Stimulated activated CD4-positive, alpha-beta T cell treated with anti-CD3 and anti-CD28 coated beads, Interleukin-12 subunit alpha, Interleukin-12 subunit beta, amount 100 ng/mL, for 4 hours (primary cell): ENCODE measurements around the gene RASIP1.

Source experiments
- DNase-seq: peaks from one replicate; pipeline ENCODE4 v3.0.0-alpha.2; 2020

RASIP1 gene

DNA sequence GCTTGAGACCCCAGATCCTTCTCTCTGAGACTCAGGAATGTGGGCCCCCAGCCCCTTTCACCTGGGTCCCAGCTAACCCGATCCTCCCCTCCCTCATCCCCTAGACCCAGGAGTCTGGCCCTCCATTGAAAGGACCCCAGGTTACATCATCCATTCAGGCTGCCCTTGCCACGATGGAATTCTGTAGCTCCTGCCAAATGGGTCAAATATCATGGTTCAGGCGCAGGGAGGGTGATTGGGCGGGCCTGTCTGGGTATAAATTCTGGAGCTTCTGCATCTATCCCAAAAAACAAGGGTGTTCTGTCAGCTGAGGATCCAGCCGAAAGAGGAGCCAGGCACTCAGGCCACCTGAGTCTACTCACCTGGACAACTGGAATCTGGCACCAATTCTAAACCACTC, 15.4 kb upstream of the RASIP1 start:
- no peak for DNase-seq

DNA sequence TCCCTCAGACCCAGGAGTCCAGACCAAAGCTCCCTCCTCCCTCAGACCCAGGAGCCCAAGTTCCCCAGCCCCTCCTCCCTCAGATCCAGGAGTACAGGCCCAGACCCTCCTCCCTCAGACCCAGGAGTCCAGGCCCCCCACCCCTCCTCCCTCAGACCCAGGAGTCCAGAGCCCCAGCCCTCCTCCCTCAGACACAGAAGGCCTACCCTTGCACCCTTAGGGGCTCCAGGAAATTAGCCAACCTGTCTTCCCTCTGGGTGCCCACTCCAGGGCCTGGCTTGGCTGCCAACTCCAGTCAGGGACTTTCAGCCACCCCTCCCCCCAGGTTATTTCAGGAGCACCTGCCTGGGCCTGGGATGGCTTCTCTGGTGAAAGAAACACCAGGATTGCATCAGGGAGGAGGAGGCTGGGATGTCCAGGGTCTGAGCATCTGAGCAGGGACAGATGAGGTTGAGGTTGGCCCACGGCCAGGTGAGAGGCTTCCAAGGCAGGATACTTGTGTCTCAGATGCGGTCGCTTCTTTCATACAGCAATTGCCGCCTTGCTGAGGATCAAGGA, 14.8 kb upstream of the RASIP1 start, which contains the start of gene FGF21:
Gene FGF21, plus strand, starts transcription at position 441 of the 558 bp plus-strand sequence. CDS start 713 bp downstream, outside the sequence.
- DNase-seq, result no peak

DNA sequence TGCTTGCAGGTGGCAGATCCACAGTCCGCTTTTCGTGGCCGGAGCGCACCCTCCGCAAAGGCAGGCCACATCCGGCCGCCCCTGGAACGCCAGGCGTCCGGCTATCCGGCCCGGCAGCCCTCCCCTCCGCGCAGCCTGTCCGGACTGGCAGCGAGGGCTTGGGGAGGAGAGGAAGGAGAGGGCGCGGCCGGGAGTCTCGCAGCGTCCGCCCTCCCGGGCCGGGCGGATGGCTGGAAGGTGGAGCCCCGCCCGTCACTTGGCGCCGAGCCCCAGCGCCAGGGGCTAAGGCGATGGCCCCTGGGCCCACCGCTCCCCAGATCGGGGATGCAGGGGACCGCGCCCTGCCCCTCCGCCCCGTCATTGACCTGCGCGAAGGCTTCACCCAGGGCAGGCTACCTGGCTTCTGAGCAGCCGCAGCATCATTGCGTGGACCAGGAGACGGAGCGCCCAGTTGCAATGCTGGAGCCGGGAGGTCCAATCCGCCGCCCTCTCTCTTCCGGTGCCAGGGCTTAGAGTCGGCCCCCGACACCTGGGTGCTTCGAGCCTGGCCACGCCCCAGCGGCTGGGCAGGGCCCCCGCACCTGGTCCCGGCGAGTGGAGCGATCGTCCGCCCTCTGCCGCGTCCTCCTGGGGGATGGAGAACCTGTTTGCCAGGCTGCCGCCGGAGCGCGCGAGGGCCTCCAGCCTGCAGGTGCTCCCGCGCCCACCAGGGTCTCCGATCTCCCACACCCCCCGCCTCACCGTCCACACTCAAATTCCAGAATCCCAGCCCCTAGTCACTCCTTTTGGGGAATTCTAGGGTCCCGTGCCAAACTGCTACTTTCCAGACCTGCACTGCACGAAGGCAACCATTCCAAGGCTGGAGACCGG, 12.3 kb upstream of the RASIP1 start, which contains the start of gene FUT1:
Gene FUT1, minus strand, starts transcription at position 146 of the 870 bp plus-strand sequence. CDS start 1,360 bp downstream, outside the sequence.
- DNase-seq, result no peak

- DNase-seq, result no peak
Observed at GRCh38 chr19:48751845-48752495, 11.6 kb upstream of the RASIP1 start.

- no peak for DNase-seq
Observed at GRCh38 chr19:48750771-48751504, 10.5 kb upstream of the RASIP1 start.

DNA sequence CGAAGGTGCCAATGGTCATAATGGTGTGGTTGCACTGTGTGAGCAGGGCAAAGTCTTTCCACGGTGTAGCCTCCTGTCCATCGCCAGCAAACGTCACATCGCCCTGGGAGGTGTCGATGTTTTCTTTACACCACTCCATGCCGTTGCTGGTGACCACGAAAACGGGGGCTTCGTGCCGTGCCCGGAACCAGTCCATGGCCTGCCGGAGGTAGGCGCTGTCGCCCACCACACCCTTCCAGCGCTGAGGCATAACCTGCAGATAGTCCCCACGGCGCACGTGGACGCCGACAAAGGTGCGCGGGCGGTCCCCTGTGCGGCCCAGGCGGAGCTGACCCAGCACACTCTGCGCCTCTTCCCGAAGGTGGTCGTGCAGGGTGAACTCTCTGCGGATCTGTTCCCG, 9.9 kb upstream of the RASIP1 start:
- DNase-seq, result no peak

GRCh38 chr19:48749571-48750198, 9.3 kb upstream of the RASIP1 start:
- DNase-seq, result no peak

DNA sequence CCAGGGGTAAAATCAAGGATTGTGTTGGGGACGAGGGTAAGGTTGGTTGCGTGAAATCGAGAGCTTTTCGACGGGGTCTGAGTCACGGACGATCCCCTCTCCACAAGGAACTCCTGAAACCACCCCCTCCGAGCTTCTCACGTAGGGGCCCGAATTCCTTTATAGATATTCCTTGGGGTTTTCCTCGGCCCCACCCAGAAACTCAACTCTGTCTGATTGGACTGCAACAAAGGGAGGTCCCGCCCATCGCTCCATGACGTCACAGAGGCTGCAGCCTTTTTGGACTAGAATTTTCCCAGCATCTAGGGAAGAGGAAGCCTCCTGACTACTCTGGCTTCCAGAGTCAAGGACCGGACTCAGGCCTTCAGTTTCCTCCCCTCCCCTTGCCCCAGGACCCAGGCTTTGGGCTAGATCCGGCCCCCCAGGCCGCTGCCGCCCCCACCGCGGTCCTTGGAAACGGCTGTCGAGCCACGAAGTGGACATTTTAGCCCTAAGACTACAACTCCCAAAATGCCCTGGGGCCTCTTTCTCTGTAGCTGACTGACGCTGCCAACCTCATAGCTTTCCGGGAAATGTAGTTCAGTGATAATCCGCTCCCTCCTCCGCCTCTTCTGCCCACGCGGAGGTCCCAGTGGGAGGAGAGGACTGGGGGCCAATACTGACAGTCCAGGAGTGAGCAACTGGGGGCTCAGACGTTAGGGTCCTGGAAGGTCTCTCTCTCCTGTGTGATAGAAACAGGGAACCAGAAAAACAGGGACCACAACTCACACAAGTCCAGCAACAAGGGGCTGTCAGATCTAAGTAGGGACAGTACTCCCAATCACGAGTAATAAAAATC, 6.5 kb upstream of the RASIP1 start, which contains the start of gene IZUMO1:
Gene IZUMO1, minus strand, starts transcription at position 172 of the 838 bp plus-strand sequence. CDS start 1,050 bp downstream, outside the sequence.
- peak; percentile 37 for DNase-seq

DNA sequence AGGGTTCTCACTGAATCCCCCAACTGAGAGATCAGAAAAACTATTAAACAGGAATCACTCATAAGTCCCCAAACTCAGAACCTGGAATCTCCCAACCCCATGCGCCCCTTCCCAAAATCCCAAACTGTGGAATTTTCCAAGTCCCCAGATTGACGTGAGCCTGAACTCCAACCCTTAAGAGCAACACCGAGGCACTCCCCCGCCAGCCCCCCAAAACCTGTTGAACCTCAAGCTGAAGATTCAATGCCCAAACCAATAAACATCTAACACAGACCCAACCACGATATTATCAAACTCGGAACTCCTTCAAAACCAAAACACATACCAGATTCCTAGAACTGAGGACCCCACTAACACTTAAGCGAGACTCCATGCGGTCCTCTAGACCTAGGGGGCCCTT, 5.7 kb upstream of the RASIP1 start:
- no peak for DNase-seq

DNA sequence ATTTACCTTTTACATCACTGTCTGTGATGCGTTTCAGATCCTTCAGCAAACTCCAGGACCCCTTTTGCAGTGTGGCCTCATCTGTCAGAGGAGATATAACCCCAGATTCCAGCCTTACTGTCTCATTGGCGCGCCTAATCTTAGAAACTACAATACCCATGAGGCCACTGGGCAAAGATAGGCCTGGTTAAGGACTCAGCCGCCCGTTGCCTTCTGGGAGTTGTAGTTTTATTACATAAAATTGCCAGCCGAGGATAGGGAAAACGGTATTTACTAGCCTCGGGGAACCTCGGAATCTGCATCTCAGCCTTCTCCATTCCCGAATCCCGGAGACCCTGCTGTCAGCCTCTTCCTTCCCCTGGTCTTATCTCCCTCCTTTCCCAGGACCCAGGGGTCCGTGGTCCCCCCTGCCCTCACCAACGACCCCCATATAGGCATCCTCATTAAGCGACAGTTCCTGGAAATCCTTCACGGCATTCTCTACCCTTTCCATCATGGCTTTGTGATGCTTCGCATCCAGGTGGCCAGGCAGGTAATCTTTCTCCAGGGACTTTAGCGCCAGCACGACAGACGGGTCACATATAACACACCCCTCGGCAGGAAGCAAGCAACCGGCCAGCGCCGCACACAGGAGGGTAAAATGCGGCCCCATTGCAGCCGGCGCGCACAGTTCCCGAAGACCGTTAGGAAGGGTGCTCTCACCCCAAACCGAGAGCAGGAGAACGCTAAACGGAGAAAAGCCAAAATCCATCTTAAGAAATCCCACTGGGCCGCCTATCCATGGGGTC, 5.0 kb upstream of the RASIP1 start:
- peak; percentile 30 for DNase-seq

GRCh38 chr19:48742096-48742495, 1.7 kb upstream of the RASIP1 start:
- no peak for DNase-seq

GRCh38 chr19:48741129-48741999, 954 bp upstream of the RASIP1 start:
- peak; percentile 28 for DNase-seq

GRCh38 chr19:48739404-48740163, 826 bp downstream of the RASIP1 start:
- no peak for DNase-seq

DNA sequence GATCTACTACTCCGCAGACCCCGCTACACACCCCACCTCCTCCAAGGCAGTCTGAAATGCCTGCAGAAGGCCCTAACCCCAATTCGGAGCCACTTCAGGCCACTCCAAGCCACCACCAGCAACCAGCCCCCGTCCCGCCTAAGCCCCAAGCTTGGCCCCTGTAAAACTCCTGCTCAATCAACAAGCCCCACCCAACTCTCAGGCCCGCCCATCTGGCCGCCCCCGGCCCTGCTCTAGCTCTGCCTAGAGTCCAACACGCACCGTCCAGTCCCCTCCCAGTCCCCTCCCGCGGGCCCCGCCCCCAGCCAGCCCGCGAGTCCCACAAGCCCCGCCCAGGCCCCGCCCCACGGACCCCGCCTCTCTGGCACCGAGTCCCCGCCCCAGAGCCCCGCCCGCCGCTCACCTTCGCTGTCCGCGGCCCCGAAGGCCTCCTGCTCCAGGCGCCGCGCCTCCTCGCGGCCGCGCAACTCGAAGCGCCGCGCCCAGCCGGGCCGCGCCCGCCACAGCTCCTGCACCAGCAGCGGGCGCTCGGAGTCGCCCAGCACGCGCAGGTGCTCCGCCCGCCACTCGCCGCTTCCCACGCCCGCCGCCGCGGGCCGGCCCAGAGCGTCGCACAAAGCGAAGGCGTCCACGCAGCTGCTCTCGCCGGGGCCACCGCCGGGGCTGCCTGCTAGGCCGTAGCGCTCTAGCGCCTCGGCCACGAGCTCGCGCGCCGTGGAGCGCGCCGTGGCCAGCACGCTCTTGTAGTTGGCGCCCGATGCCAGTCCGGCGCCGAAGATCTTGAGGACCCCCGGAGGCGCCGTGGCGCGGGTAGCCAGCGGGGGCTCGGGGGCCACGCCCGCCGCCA, 1.6 kb downstream of the RASIP1 start:
- DNase-seq, result peak; percentile 96

DNA sequence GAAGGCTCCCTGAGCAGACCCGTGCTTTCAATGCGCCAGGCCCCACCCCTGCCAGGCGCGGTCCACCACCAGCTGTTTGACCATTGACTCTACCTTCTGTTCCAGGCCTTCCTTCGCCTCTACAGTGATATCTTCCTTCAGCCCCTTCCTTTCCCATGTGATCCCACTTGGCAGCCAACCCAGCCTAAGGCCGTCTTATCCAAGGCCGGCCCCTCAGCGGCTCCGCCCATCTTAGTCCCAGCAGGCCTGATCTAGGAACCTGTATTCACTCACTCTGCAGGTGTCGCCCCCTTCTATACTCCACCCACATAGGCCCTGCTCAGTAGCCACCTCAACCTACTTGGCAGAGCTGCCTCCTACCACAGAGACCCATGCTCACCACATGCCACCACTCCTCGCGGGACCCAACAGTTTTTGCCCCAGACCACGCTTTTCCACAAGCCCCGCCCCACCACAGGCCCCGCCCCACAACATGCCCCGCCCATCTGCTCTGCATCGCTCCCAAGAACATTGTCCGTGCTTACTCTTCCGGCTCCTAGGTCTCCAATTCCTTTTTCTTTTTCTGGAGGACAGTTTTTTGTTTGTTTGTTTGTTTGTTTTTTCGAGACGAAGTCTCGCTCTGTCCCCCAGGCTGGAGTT, 2.9 kb downstream of the RASIP1 start:
- no peak for DNase-seq

DNA sequence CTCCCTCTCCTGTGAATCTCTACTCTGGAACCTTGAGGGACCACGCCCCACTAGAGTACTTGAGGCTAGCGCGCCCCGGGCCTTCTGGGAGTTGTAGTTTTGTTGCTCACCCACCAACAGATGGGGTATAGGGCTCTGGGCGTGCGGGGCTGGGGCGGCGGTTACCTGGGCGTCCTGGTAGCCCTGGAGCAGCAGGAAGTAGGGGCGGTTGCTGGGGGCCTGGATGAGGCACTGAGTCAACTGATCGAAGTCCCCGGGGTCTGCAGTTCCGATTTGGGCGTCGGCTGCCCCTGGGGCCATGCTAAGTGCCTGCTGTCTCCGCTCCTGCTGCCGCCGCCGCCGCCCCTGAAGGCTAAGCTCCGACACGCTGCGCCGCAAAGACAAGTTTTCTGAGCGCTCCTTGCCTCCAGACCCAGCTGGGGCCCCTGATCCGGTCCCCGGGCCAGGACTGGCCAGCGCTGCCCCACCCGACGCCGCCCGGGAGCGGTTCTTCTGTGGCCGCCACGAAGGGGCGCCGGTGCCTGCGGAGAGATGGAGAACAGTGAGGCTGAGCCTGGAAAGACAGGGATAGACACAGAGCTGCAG, 5.3 kb downstream of the RASIP1 start:
- no peak for DNase-seq

- no peak for DNase-seq
Observed at GRCh38 chr19:48734625-48735024, 5.8 kb downstream of the RASIP1 start.
